Activated CD4-positive, alpha-beta memory T cell treated with anti-CD3 and anti-CD28 coated beads for 36 hours (primary cell): ENCODE data around the gene GALNT6. TPM values are rescaled to one million over a fixed set of nuclear protein-coding genes. Genes with fewer than 3 reads are reported as not detected.
A peak's percentile ranks its signal among the peaks of the same experiment; 100 is the strongest.
"Not testable (repeated sequence)": the region's sequence is repeated elsewhere in the genome, so short reads cannot be mapped to it uniquely, and the experiment has no call there.

Experiments used
- CTCF ChIA-PET: fragments of 350-600 bp; sonication (Branson Sonifier 250); formaldehyde crosslinking; loops from one replicate; lab custom pipeline; 2021; ENCODE audit warnings: antibody characterized with exemption, inconsistent platforms; lab: Charles Lee
- POLR2A ChIA-PET: fragments of 350-600 bp; sonication (Branson Sonifier 250); formaldehyde crosslinking; loops from one replicate; lab custom pipeline; 2021; ENCODE audit warnings: antibody characterized with exemption; lab: Charles Lee
- DNase-seq: peaks from one replicate; pipeline ENCODE4 v3.0.0-alpha.2; 2020
- H3K27ac Mint-ChIP-seq: one replicate; pipeline ENCODE4 v1.8.0; 2021; ENCODE audit warnings: mixed read lengths
- H3K27me3 Mint-ChIP-seq: one replicate; pipeline ENCODE4 v1.8.0; 2021; ENCODE audit warnings: mixed read lengths
- H3K36me3 Mint-ChIP-seq: one replicate; pipeline ENCODE4 v1.8.0; 2021; ENCODE audit warnings: mixed read lengths
- H3K4me1 Mint-ChIP-seq: one replicate; pipeline ENCODE4 v1.8.0; 2021; ENCODE audit warnings: low read depth, mixed read lengths
- H3K4me3 Mint-ChIP-seq: one replicate; pipeline ENCODE4 v1.8.0; 2021; ENCODE audit warnings: mild to moderate bottlenecking, mixed read lengths
- H3K9me3 Mint-ChIP-seq: one replicate; pipeline ENCODE4 v1.8.0; 2021; ENCODE audit warnings: mixed read lengths
- intact Hi-C: fragments of 100-400 bp; cut with micrococcal nuclease; formaldehyde crosslinking; loops from one replicate; pipeline ENCODE4 v1.15.1; 2023
- total RNA-seq, 2 experiments: library from RNA; stranded (reverse); gene quantifications; one replicate each; pipeline ENCODE4 v1.2.3, GENCODE V29; 2021

GALNT6 gene
- total RNA-seq, 2 experiments from 2014 or later = 13.1 to 15.8 TPM

DNA sequence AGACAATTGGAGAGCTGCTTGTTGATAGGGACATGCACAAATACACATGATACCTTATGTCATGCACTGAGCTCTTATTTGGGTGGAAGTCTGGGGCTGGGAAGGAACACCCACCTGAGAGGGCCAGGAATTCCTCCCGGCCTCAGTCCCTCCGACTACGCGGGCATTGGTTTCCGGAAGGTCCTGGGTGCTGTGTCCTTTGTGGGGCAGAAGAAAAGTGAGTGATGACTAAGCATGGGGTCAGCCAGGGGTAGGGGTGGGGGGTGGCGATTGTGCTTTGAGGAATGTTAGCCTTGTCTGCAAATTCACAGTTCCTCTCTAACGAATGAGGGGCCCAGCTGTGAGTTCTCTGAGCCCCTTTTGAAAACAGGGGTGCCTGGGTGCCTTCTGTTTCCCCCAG, 45.5 kb downstream of the GALNT6 start:
- intact Hi-C loops = loop anchor here (10.0 kb wide), 1 partner anchor 581 kb away; the partner anchor contains the start of gene ATF1
- POLR2A ChIA-PET = no interaction called here
- H3K27ac Mint-ChIP-seq = no peak overlapping the region

DNA sequence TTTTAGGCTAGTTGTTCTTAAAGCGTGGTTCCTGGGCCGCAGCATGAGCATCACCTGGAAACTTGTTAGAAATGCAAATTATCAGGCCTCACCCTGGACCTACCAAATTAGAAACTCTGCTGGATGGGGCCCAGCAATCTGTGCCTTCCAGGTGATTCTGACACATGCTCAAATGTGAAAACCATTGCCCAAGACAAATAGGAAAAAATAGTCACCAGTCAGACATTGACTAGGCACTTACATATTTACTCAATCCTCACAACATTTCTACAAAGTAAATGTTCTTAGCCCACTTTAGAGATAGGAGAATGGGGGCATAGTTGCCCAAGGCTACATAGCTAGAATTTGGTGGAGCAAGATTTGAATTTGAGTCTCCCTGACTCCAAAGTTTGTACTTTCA, 48.0 kb downstream of the GALNT6 start:
- peaks cover 19% of the 10 kb centered on the region for H3K4me1 Mint-ChIP-seq
- no peak for DNase-seq
- no peak overlapping the region for H3K27ac Mint-ChIP-seq
- POLR2A ChIA-PET = no interaction called here
- H3K4me3 Mint-ChIP-seq = no peak overlapping the region
- CTCF ChIA-PET = interaction anchor here (3.9 to 5.8 kb wide), 4 partner anchors 8 to 81 kb away, joined by 38 to 118 read pairs (median 44); partner anchors contain the start of gene SMAGP
- H3K36me3 Mint-ChIP-seq = no peaks in the 10 kb centered on the region
- intact Hi-C loops = loop anchor here (10.0 kb wide), 1 partner anchor 578 kb away; the partner anchor contains the start of gene ATF1
- no peaks in the 10 kb centered on the region for H3K9me3 Mint-ChIP-seq
- H3K27me3 Mint-ChIP-seq = no peaks in the 10 kb centered on the region

More for the DNA sequence above, 45.5 kb downstream of the GALNT6 start:
- no peaks in the 10 kb centered on the region for H3K9me3 Mint-ChIP-seq
- no peaks in the 10 kb centered on the region for H3K27me3 Mint-ChIP-seq
- H3K36me3 Mint-ChIP-seq = no peaks in the 10 kb centered on the region
- CTCF ChIA-PET = no interaction called here
- peaks cover 19% of the 10 kb centered on the region for H3K4me1 Mint-ChIP-seq
- DNase-seq = no peak
- no peak overlapping the region for H3K4me3 Mint-ChIP-seq

DNA sequence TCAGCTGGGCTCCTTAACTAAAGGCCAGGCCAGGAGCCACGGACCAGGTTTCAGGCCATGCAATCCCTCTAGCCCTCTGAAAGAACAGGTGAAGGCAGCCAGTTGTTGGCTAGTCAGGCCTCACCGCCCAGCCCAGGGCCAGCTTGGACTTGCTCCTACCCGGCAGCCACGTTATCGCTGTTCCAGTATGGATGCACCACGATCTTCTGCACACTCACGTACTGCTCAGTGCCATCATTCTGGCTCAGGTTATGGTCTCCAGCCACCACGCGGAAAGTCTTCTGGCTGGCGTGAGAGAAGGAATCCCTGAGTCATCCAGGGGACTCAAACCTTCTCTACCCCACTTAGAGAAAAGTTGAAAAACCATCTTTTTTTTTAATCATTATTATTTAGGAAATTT, 48.8 kb downstream of the GALNT6 start:
- DNase-seq = no peak
- intact Hi-C loops = loop anchor here (10.0 kb wide), 1 partner anchor 578 kb away; the partner anchor contains the start of gene ATF1
- peaks cover 19% of the 10 kb centered on the region for H3K4me1 Mint-ChIP-seq
- H3K4me3 Mint-ChIP-seq = no peak overlapping the region
- POLR2A ChIA-PET = no interaction called here
- H3K27me3 Mint-ChIP-seq = no peaks in the 10 kb centered on the region
- H3K36me3 Mint-ChIP-seq = no peaks in the 10 kb centered on the region
- CTCF ChIA-PET = interaction anchor here (1.5 to 5.8 kb wide), 11 partner anchors 9 to 517 kb away, joined by 6 to 118 read pairs (median 11); partner anchors contain the start of genes DAZAP2, LETMD1 and SMAGP
- no peaks in the 10 kb centered on the region for H3K9me3 Mint-ChIP-seq
- no peak overlapping the region for H3K27ac Mint-ChIP-seq

DNA sequence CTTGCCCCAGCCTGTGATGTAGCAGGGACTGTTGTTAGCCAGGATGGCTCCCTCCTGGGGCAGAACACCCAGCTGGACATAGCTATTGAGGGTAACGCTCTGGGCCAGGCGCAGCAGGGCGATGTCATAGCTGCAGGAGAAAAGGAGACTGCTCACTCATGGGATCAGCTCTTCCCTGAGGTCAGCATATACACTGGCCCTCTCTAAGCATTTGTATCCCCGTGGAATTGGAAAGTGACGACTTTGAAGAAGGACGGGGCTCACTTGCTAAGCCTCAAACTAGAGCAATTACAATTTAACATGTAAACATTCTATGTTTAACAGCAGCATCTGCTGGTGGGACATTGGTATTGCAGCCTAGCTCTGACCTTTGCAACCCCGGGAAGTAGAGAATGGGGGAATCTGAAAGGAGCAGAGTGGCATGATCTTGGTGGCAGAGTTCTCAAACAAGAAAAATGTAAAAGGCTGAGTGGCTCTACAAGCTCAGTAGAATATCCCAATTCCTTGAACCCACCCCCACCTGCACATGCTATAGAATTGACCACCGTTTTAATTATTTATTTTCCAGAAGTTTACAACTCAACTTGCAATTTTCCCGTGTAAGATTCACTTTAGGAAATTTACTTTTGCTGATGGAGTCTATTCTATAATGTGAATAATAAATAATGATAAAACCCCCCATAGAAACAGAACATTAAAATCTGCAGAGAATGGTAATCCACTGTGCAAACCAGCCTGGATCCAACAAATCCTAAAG, 49.8 kb downstream of the GALNT6 start:
- no peaks in the 10 kb centered on the region for H3K9me3 Mint-ChIP-seq
- CTCF ChIA-PET = interaction anchor here (0.7 to 5.8 kb wide), 60 partner anchors 10 to 576 kb away, joined by 3 to 118 read pairs (median 5); partner anchors contain the start of genes ATF1, BIN2, CSRNP2 and DAZAP2
- no peaks in the 10 kb centered on the region for H3K27me3 Mint-ChIP-seq
- POLR2A ChIA-PET = interaction anchor here (0.6 to 1.3 kb wide), 3 partner anchors 19 to 577 kb away, joined by 3 to 4 read pairs (median 4); partner anchors contain the start of gene ATF1
- H3K36me3 Mint-ChIP-seq = no peaks in the 10 kb centered on the region
- peak; percentile 78 for DNase-seq
- intact Hi-C loops = loop anchor here (1.0 to 10.0 kb wide), 6 partner anchors 19 to 577 kb away; partner anchors contain the start of genes ATF1 and LETMD1
- H3K4me1 Mint-ChIP-seq = peaks cover 19% of the 10 kb centered on the region
- H3K27ac Mint-ChIP-seq = no peak overlapping the region
- H3K4me3 Mint-ChIP-seq = no peak overlapping the region

GRCh38 chr12:51339750-51340149, 51.5 kb downstream of the GALNT6 start:
- intact Hi-C loops = loop anchor here (2.0 to 10.0 kb wide), 4 partner anchors 17 to 575 kb away; partner anchors contain the start of genes ATF1 and LETMD1
- ChIA-PET POLR2A (interaction anchor here (0.8 kb wide), 1 partner anchor 15 kb away, joined by 3 read pairs; no protein-coding TSS in a partner anchor), CTCF (interaction anchor here (1.1 to 5.8 kb wide), 11 partner anchors 9 to 575 kb away, joined by 3 to 118 read pairs (median 16); partner anchors contain the start of genes ATF1, BIN2 and SMAGP)
- Mint-ChIP-seq H3K4me1 (peaks cover 19% of the 10 kb centered on the region), H3K4me3 (no peak overlapping the region), H3K27me3 (no peaks in the 10 kb centered on the region), H3K27ac (no peak overlapping the region), H3K36me3 (no peaks in the 10 kb centered on the region), H3K9me3 (no peaks in the 10 kb centered on the region)
- DNase-seq = no peak

GRCh38 chr12:51337336-51337735, 53.9 kb downstream of the GALNT6 start:
- H3K9me3 Mint-ChIP-seq, DNase-seq, POLR2A ChIA-PET, H3K4me1 Mint-ChIP-seq, H3K27ac Mint-ChIP-seq, H3K27me3 Mint-ChIP-seq, H3K36me3 Mint-ChIP-seq, intact Hi-C loops, H3K4me3 Mint-ChIP-seq, CTCF ChIA-PET: not testable (repeated sequence)

DNA sequence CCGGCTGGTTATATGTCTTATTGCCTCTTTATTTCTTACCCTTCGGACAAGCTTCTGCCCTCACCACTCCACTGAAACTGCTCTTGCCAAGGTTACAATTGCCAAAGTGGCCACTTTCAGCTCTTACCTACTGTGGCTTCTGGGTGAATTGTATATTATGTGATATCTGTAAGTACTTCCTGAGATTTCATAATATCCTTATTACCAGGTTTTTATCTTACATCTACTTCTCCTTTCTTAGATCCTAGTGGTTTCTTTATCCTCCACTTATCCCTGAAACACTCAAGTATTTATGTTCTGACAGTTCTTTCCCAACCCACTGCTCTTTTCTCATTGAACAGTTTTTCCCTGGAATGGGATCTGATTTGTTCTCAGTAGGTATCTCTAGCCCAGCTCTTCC, 55.3 kb downstream of the GALNT6 start:
- Mint-ChIP-seq H3K9me3 (no peaks in the 10 kb centered on the region), H3K36me3 (no peaks in the 10 kb centered on the region), H3K4me3 (no peak overlapping the region), H3K27me3 (no peaks in the 10 kb centered on the region), H3K27ac (no peak overlapping the region), H3K4me1 (no peaks in the 10 kb centered on the region)
- ChIA-PET POLR2A (no interaction called here), CTCF (interaction anchor here (0.6 kb wide), 1 partner anchor 437 kb away, joined by 3 read pairs; no protein-coding TSS in a partner anchor)
- intact Hi-C loops = no loop called here
- DNase-seq = no peak

DNA sequence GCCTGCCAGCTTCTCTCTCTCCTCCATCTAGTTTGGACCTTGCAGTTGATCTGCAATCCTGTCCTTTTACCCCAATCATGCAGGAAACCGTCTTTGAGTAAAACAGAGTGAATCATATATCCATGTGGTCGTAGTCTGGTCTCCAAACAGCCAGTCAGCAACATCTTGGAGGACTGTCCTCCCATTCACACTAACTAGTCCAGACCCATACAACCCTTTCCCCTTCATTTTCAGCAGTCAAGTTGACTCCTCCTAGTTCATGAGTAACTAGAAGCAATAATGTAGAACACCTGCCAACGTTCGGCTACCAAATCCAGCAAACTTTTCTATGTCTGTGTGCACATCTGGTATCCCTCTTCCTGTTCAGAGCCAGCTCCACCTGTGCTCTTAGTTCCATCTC, 56.4 kb downstream of the GALNT6 start:
- no peak overlapping the region for H3K27ac Mint-ChIP-seq
- no peaks in the 10 kb centered on the region for H3K9me3 Mint-ChIP-seq
- no peak for DNase-seq
- H3K36me3 Mint-ChIP-seq = no peaks in the 10 kb centered on the region
- intact Hi-C loops = no loop called here
- no peak overlapping the region for H3K4me3 Mint-ChIP-seq
- H3K4me1 Mint-ChIP-seq = peaks cover 7% of the 10 kb centered on the region
- ChIA-PET CTCF (interaction anchor here (0.6 to 0.9 kb wide), 2 partner anchors 46 to 65 kb away, joined by 3 read pairs; no protein-coding TSS in a partner anchor), POLR2A (no interaction called here)
- H3K27me3 Mint-ChIP-seq = no peaks in the 10 kb centered on the region

- ChIA-PET POLR2A (no interaction called here), CTCF (interaction anchor here (1.0 kb wide), 1 partner anchor 93 kb away, joined by 3 read pairs; no protein-coding TSS in a partner anchor)
- Mint-ChIP-seq H3K27ac (no peak overlapping the region), H3K4me1 (peaks cover 18% of the 10 kb centered on the region), H3K27me3 (no peaks in the 10 kb centered on the region), H3K9me3 (no peaks in the 10 kb centered on the region), H3K36me3 (no peaks in the 10 kb centered on the region), H3K4me3 (no peak overlapping the region)
- intact Hi-C loops = no loop called here
- no peak for DNase-seq
Observed at GRCh38 chr12:51333536-51333935, 57.7 kb downstream of the GALNT6 start.

DNA sequence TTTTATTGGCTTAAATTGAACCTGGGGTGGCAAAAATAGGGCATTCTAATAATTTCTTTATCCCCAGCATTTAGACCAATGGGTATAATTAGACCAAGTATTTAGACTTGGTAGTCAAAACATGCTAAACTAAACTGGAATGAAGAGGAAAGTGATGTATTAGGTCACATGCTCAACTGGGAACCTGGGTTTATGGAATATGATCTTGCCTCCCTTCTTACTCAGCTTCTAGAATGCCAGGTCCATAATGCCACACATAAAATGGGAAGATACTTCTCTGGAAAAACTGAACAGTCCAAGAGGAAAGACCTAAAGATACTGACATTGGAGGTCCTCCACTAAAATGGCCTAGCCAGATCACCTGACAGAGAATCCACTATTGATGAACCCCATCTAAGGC, 61.0 kb downstream of the GALNT6 start:
- Mint-ChIP-seq H3K4me3 (no peak overlapping the region), H3K36me3 (no peaks in the 10 kb centered on the region), H3K9me3 (no peaks in the 10 kb centered on the region), H3K27ac (peak overlapping the region; percentile 50), H3K4me1 (peaks cover 47% of the 10 kb centered on the region), H3K27me3 (no peaks in the 10 kb centered on the region)
- CTCF ChIA-PET = interaction anchor here (0.6 to 4.1 kb wide), 2 partner anchors 11 to 22 kb away, joined by 4 to 38 read pairs; no protein-coding TSS in a partner anchor
- intact Hi-C loops = no loop called here
- POLR2A ChIA-PET = interaction anchor here (0.6 kb wide), 1 partner anchor 1240 kb away, joined by 3 read pairs; no protein-coding TSS in a partner anchor
- no peak for DNase-seq

- peaks cover 51% of the 10 kb centered on the region for H3K4me1 Mint-ChIP-seq
- CTCF ChIA-PET = interaction anchor here (0.6 to 4.1 kb wide), 2 partner anchors 12 to 23 kb away, joined by 4 to 38 read pairs; no protein-coding TSS in a partner anchor
- no peaks in the 10 kb centered on the region for H3K9me3 Mint-ChIP-seq
- intact Hi-C loops = no loop called here
- H3K36me3 Mint-ChIP-seq = no peaks in the 10 kb centered on the region
- peak overlapping the region; percentile 31 for H3K4me3 Mint-ChIP-seq
- peak; percentile 45 for DNase-seq
- peak overlapping the region; percentile 50 for H3K27ac Mint-ChIP-seq
- POLR2A ChIA-PET = interaction anchor here (0.6 kb wide), 1 partner anchor 1240 kb away, joined by 3 read pairs; no protein-coding TSS in a partner anchor
- no peaks in the 10 kb centered on the region for H3K27me3 Mint-ChIP-seq
Observed at GRCh38 chr12:51329742-51330141, 61.5 kb downstream of the GALNT6 start.

GRCh38 chr12:51328587-51328986, 62.6 kb downstream of the GALNT6 start:
- peaks cover 56% of the 10 kb centered on the region for H3K4me1 Mint-ChIP-seq
- H3K4me3 Mint-ChIP-seq = no peak overlapping the region
- no peaks in the 10 kb centered on the region for H3K27me3 Mint-ChIP-seq
- ChIA-PET CTCF (interaction anchor here (0.7 to 3.2 kb wide), 2 partner anchors 13 to 239 kb away, joined by 3 to 16 read pairs; no protein-coding TSS in a partner anchor), POLR2A (no interaction called here)
- H3K27ac Mint-ChIP-seq = peak overlapping the region; percentile 57
- H3K36me3 Mint-ChIP-seq = peaks cover 1% of the 10 kb centered on the region
- DNase-seq = no peak
- intact Hi-C loops = no loop called here
- H3K9me3 Mint-ChIP-seq = no peaks in the 10 kb centered on the region
